K562 (cell line): Measurements from ENCODE around the gene CIAPIN1. TPM values are rescaled to one million over a fixed set of nuclear protein-coding genes. Genes with fewer than 3 reads are reported as not detected.

Experiments used
- ATAC-seq: fragments of 200-7000 bp; cut with Tn5 transposase; 3 replicates; pipeline ENCODE4 v1.9.1; 2020; ENCODE audit warnings: moderate library complexity
- BruUV-seq: library from RNA; stranded (reverse); fragments of 400-500 nt; replicated peaks from 2 replicates; lab custom pipeline; 2021; lab: Mats Ljungman, UMichigan
- CTCF ChIA-PET: fragments of 300-600 bp; formaldehyde crosslinking; extraction: SDS; loops from one replicate; lab custom pipeline; 2021; ENCODE audit warnings: low intra/inter-chr PET ratio; lab: Yijun Ruan, JAX
- POLR2A ChIA-PET: fragments of 300-600, 350-650 bp; sonication (Branson Sonifier 250); formaldehyde crosslinking; extraction: SDS; loops from one replicate; lab custom pipeline; 2021; ENCODE audit warnings: antibody characterized with exemption, inconsistent platforms; lab: Yijun Ruan, JAX
- DNase-seq, 4 experiments: peaks; one replicate each; pipeline versions ENCODE4 v3.0.0 to v3.0.0-alpha.2; 2011 to 2018; ENCODE audit warnings: low spot score in 3 of 4, mixed read lengths in 3 of 4; ENCODE audit errors: extremely low read depth in 1 of 4
- FAIRE-seq: peaks from 2 replicates; lab custom pipeline; 2011; peaks lifted over from hg19 to GRCh38; lab: Jason Lieb, UNC
- H2AFZ ChIP-seq: 2 replicates; pipeline ENCODE4 v1.6.0; 2011; ENCODE audit warnings: low read depth, low read length, control low read depth, inconsistent platforms
- H3K27ac ChIP-seq: fragments of 200-600 bp; 3 replicates; pipeline ENCODE4 v1.8.0; 2011; ENCODE audit warnings: low read depth, mild to moderate bottlenecking, control low read depth, inconsistent platforms, low read length, moderate library complexity, mixed read lengths; ENCODE audit errors: extremely low read depth
- H3K27me3 ChIP-seq, 2 experiments: fragments of 300-600 bp in 1 of 2; 2 replicates in 1 of 2; 3 replicates in 1 of 2; pipeline versions ENCODE4 v1.6.0 to v1.8.0; 2011; ENCODE audit warnings: inconsistent platforms in 2 of 2, low read length in 2 of 2, mild to moderate bottlenecking in 1 of 2, mixed read lengths in 1 of 2, moderate library complexity in 1 of 2; ENCODE audit not compliant: control insufficient read depth in 2 of 2, insufficient read depth in 2 of 2
- H3K36me3 ChIP-seq: fragments of 300-600 bp; 3 replicates; pipeline ENCODE4 v1.8.0; 2011; ENCODE audit warnings: mild to moderate bottlenecking, low read length, inconsistent platforms; ENCODE audit not compliant: control insufficient read depth, insufficient read depth
- H3K4me1 ChIP-seq, 2 experiments: fragments of 200-600 bp in 1 of 2; replicated peaks in 1 of 2; 2 replicates in 1 of 2; 3 replicates in 1 of 2; pipeline versions ENCODE4 v1.5.1 to v1.8.0; 2011; ENCODE audit warnings: inconsistent platforms in 2 of 2, low read length in 2 of 2, mild to moderate bottlenecking in 1 of 2, mixed read lengths in 1 of 2, moderate library complexity in 1 of 2; ENCODE audit not compliant: control insufficient read depth in 2 of 2, insufficient read depth in 2 of 2
- H3K4me2 ChIP-seq: 2 replicates; pipeline ENCODE4 v1.6.1; 2011; ENCODE audit warnings: low read length, control low read depth, inconsistent platforms, mixed read lengths; ENCODE audit not compliant: insufficient read depth
- H3K4me3 ChIP-seq: fragments of 200-600 bp; sonication (generic), shearing (Covaris generic); 2 replicates; pipeline ENCODE4 v1.5.1; 2016; ENCODE audit warnings: control low read depth, inconsistent platforms
- H3K79me2 ChIP-seq: fragments of 200-600 bp; 3 replicates; pipeline ENCODE4 v1.8.0; 2011; ENCODE audit warnings: low read length, inconsistent platforms; ENCODE audit not compliant: control insufficient read depth, insufficient read depth
- H3K9ac ChIP-seq, 2 experiments: 2 replicates each; pipeline versions ENCODE4 v1.6.0 to v1.6.1; 2011; ENCODE audit warnings: low read depth in 2 of 2, low read length in 2 of 2, control low read depth in 1 of 2, inconsistent platforms in 1 of 2, mild to moderate bottlenecking in 1 of 2, mixed read lengths in 1 of 2; ENCODE audit not compliant: insufficient read depth in 1 of 2
- H3K9me1 ChIP-seq: one replicate; pipeline ENCODE4 v1.6.0; 2011; ENCODE audit warnings: inconsistent platforms, mild to moderate bottlenecking, low read length, moderate library complexity; ENCODE audit not compliant: control insufficient read depth, insufficient read depth
- H3K9me3 ChIP-seq: replicated peaks from 2 replicates; pipeline ENCODE4 v1.5.1; 2011; ENCODE audit warnings: low read depth, low read length, inconsistent platforms; ENCODE audit not compliant: control insufficient read depth, insufficient read depth
- H4K20me1 ChIP-seq: replicated peaks from 2 replicates; pipeline ENCODE4 v1.6.1; 2011; ENCODE audit warnings: low read length, inconsistent platforms, mixed read lengths; ENCODE audit not compliant: control insufficient read depth, insufficient read depth
- BCOR ChIP-seq: fragments of 450-650 bp; IDR thresholded peaks from 2 replicates; pipeline ENCODE4 v1.6.1; 2016
- NFIC ChIP-seq: fragments of 450-650 bp; IDR thresholded peaks from 2 replicates; pipeline ENCODE4 v1.6.1; 2017; ENCODE audit warnings: mild to moderate bottlenecking, inconsistent platforms
- RBM25 ChIP-seq: fragments of 200-400 bp; formaldehyde crosslinking; IDR thresholded peaks from 2 replicates; pipeline ENCODE4 v1.6.1; 2018; ENCODE audit warnings: low read length, low read depth, moderate library complexity; ENCODE audit not compliant: severe bottlenecking
- SRSF9 ChIP-seq: fragments of 200-400 bp; formaldehyde crosslinking; IDR thresholded peaks from 2 replicates; pipeline ENCODE4 v1.6.1; 2017; ENCODE audit warnings: low read depth, low read length, borderline replicate concordance
- STAT5B ChIP-seq: fragments of 250-450 bp; sonication (Bioruptor Pico); IDR thresholded peaks from 2 replicates; pipeline ENCODE4 v1.8.0; 2021; ENCODE audit warnings: mild to moderate bottlenecking, inconsistent platforms
- WGBS: fragments of 100-300 bp; shearing (Covaris generic); methylation state at CpG from one replicate; pipeline ENCODE4 v1.1.6; 2016; ENCODE audit warnings: low coverage, mixed read lengths; ENCODE audit not compliant: insufficient coverage; ENCODE audit errors: missing lambda C conversion rate; 5-methylcytosine and 5-hydroxymethylcytosine counted together
- in situ Hi-C: fragments of 300-500 bp; cut with MboI; formaldehyde crosslinking; loops from 4 replicates; pipeline ENCODE4 v1.15.0; 2018; ENCODE audit warnings: inconsistent platforms, mixed read lengths
- intact Hi-C: fragments of 100-400 bp; cut with micrococcal nuclease; formaldehyde crosslinking; loops from 2 replicates; pipeline ENCODE4 v1.14.2; 2022
- polyA plus RNA-seq, 8 experiments: library from polyadenylated mRNA; depleted of rRNA in 4 of 8; stranded (reverse) in 5 of 8; unstranded in 3 of 8; fragments of >200 nt; fragmentation: Nextera tagmentation in 2 of 8; fragmentation: Illumina TruSeq in 1 of 8; extraction: Ambion mirVana in 2 of 8; extraction: Trizol in 1 of 8; gene quantifications; 2 replicates each; pipeline versions ENCODE4 v1.2.1 to v1.2.3, GENCODE V29; 2011 to 2014; ENCODE audit warnings: inconsistent platforms in 1 of 8, missing spikeins in 1 of 8
- total RNA-seq, 7 experiments: library from RNA; depleted of rRNA in 6 of 7; stranded (reverse); fragments of >200 nt in 6 of 7; fragmentation: Illumina TruSeq in 2 of 7; extraction: Trizol in 2 of 7; gene quantifications; 2 replicates each; pipeline versions ENCODE4 v1.2.1 to v1.2.3, GENCODE V29; 2011 to 2021; ENCODE audit warnings: low replicate concordance in 1 of 7
- TF ChIP-seq, protein P1 (sequence below): fragments of 200-600 bp; sonication (generic); IDR thresholded peaks from one replicate; pipeline ENCODE4 v1.6.1; 2012; ENCODE audit warnings: mild to moderate bottlenecking, low read depth, low read length, inconsistent platforms

Gene CIAPIN1
- total and polyA plus RNA-seq, 9 of the 15 experiments (the other 6 are each of a cell fraction or from before 2014, with no cell fraction given), result 71.8 to 263 (median 95.7) TPM

- TF ChIP-seq STAT5B, result no peak
Observed at GRCh38 chr16:57381791-57382534, 65.2 kb downstream of the CIAPIN1 start (continued).

- WGBS, result 5% methylated on average over 8 of the region's 8 CpGs
- DNase-seq (no peak), FAIRE-seq (no peak), ATAC-seq (no peak)
- Histone ChIP-seq H3K9me1 (no peaks in the 10 kb centered on the region), H3K79me2 (no peaks in the 10 kb centered on the region), H3K27me3 (peaks cover 20 to 61% of the 10 kb centered on the region in 2 experiments; a peak in 4 of 5 replicates), H2AFZ (no peak overlapping the region), H3K4me2 (no peak overlapping the region), H3K9me3 (no peaks in the 10 kb centered on the region), H3K9ac (no peak overlapping the region), H4K20me1 (0 out of 2 replicates have a peak, but pooled peaks cover 3% of the 10 kb centered on the region), H3K27ac (no peak overlapping the region), H3K4me1 (peaks cover 0 to 10% of the 10 kb centered on the region in 2 experiments; a peak in 2 of 5 replicates), H3K36me3 (no peaks in the 10 kb centered on the region), H3K4me3 (no peak overlapping the region)
- TF ChIP-seq BCOR, result 0 out of 2 replicates have a peak, but pooled peaks have one; percentile 27
- TF ChIP-seq NFIC, result peak; percentile 77
- peak; percentile 62 for TF ChIP-seq RBM25
- TF ChIP-seq, protein P1, sequence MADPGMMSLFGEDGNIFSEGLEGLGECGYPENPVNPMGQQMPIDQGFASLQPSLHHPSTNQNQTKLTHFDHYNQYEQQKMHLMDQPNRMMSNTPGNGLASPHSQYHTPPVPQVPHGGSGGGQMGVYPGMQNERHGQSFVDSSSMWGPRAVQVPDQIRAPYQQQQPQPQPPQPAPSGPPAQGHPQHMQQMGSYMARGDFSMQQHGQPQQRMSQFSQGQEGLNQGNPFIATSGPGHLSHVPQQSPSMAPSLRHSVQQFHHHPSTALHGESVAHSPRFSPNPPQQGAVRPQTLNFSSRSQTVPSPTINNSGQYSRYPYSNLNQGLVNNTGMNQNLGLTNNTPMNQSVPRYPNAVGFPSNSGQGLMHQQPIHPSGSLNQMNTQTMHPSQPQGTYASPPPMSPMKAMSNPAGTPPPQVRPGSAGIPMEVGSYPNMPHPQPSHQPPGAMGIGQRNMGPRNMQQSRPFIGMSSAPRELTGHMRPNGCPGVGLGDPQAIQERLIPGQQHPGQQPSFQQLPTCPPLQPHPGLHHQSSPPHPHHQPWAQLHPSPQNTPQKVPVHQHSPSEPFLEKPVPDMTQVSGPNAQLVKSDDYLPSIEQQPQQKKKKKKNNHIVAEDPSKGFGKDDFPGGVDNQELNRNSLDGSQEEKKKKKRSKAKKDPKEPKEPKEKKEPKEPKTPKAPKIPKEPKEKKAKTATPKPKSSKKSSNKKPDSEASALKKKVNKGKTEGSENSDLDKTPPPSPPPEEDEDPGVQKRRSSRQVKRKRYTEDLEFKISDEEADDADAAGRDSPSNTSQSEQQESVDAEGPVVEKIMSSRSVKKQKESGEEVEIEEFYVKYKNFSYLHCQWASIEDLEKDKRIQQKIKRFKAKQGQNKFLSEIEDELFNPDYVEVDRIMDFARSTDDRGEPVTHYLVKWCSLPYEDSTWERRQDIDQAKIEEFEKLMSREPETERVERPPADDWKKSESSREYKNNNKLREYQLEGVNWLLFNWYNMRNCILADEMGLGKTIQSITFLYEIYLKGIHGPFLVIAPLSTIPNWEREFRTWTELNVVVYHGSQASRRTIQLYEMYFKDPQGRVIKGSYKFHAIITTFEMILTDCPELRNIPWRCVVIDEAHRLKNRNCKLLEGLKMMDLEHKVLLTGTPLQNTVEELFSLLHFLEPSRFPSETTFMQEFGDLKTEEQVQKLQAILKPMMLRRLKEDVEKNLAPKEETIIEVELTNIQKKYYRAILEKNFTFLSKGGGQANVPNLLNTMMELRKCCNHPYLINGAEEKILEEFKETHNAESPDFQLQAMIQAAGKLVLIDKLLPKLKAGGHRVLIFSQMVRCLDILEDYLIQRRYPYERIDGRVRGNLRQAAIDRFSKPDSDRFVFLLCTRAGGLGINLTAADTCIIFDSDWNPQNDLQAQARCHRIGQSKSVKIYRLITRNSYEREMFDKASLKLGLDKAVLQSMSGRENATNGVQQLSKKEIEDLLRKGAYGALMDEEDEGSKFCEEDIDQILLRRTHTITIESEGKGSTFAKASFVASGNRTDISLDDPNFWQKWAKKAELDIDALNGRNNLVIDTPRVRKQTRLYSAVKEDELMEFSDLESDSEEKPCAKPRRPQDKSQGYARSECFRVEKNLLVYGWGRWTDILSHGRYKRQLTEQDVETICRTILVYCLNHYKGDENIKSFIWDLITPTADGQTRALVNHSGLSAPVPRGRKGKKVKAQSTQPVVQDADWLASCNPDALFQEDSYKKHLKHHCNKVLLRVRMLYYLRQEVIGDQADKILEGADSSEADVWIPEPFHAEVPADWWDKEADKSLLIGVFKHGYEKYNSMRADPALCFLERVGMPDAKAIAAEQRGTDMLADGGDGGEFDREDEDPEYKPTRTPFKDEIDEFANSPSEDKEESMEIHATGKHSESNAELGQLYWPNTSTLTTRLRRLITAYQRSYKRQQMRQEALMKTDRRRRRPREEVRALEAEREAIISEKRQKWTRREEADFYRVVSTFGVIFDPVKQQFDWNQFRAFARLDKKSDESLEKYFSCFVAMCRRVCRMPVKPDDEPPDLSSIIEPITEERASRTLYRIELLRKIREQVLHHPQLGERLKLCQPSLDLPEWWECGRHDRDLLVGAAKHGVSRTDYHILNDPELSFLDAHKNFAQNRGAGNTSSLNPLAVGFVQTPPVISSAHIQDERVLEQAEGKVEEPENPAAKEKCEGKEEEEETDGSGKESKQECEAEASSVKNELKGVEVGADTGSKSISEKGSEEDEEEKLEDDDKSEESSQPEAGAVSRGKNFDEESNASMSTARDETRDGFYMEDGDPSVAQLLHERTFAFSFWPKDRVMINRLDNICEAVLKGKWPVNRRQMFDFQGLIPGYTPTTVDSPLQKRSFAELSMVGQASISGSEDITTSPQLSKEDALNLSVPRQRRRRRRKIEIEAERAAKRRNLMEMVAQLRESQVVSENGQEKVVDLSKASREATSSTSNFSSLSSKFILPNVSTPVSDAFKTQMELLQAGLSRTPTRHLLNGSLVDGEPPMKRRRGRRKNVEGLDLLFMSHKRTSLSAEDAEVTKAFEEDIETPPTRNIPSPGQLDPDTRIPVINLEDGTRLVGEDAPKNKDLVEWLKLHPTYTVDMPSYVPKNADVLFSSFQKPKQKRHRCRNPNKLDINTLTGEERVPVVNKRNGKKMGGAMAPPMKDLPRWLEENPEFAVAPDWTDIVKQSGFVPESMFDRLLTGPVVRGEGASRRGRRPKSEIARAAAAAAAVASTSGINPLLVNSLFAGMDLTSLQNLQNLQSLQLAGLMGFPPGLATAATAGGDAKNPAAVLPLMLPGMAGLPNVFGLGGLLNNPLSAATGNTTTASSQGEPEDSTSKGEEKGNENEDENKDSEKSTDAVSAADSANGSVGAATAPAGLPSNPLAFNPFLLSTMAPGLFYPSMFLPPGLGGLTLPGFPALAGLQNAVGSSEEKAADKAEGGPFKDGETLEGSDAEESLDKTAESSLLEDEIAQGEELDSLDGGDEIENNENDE, result no peak
- no peak for TF ChIP-seq SRSF9
- no TSS peak for BruUV-seq
- ChIA-PET CTCF (no interaction called here), POLR2A (interaction anchor here (0.6 to 0.9 kb wide), 4 partner anchors 9 to 856 kb away, joined by 3 to 4 read pairs (median 3); no protein-coding TSS in a partner anchor)
- intact Hi-C loops, result no loop called here
- in situ Hi-C loops, result no loop called here
Observed at GRCh38 chr16:57380671-57381462, 66.3 kb downstream of the CIAPIN1 start.
